Prostate gland (tissue), 2 donors: Measurements from ENCODE around the gene MCEE. TPM values are rescaled to one million over a fixed set of nuclear protein-coding genes. Genes with fewer than 3 reads are reported as not detected.

Source experiments
- DNase-seq: peaks from one replicate; pipeline ENCODE4 v3.0.0-alpha.2; 2019; ENCODE audit warnings: low spot score
- H3K27ac ChIP-seq, 2 donors: fragments of 200-600 bp; sonication (generic); 2 replicates each; pipeline ENCODE4 v1.5.1; 2017 to 2019
- H3K27me3 ChIP-seq: fragments of 200-600 bp; sonication (generic); replicated peaks from 2 replicates; pipeline ENCODE4 v1.5.1; 2019; ENCODE audit not compliant: insufficient read depth
- H3K36me3 ChIP-seq, 2 donors: fragments of 200-600 bp; sonication (generic); 1 replicate in 1 of 2; 2 replicates in 1 of 2; pipeline versions ENCODE4 v1.5.1 to v1.8.1; 2017 to 2019
- H3K4me1 ChIP-seq: fragments of 200-600 bp; sonication (generic); replicated peaks from 2 replicates; pipeline ENCODE4 v1.5.1; 2019
- H3K4me3 ChIP-seq, 2 donors: fragments of 200-600 bp; sonication (generic); 2 replicates each; pipeline ENCODE4 v1.5.1; 2017 to 2019
- H3K9me3 ChIP-seq: fragments of 200-600 bp; sonication (generic); 2 replicates; pipeline ENCODE4 v1.5.1; 2017
- CTCF ChIP-seq, 4 experiments: fragments of 200-600 bp in 2 of 4; fragments of 450-650 bp in 2 of 4; sonication (generic) in 2 of 4; IDR thresholded peaks; 1 replicate in 3 of 4; 2 replicates in 1 of 4; pipeline ENCODE4 v1.5.1; 2016 to 2019; ENCODE audit warnings: antibody characterized with exemption in 4 of 4, mild to moderate bottlenecking in 2 of 4, moderate library complexity in 2 of 4
- POLR2A ChIP-seq: fragments of 450-650 bp; IDR thresholded peaks from one replicate; pipeline ENCODE4 v1.6.1; 2016; ENCODE audit warnings: antibody characterized with exemption, mild to moderate bottlenecking
- POLR2AphosphoS5 ChIP-seq: sonication (generic); formaldehyde crosslinking; IDR thresholded peaks from one replicate; pipeline ENCODE4 v1.6.1; 2017; ENCODE audit warnings: antibody characterized with exemption
- WGBS: methylation state at CpG from one replicate; pipeline ENCODE4 v1.1.5; 2018; 5-methylcytosine and 5-hydroxymethylcytosine counted together
- intact Hi-C: fragments of 100-400 bp; cut with DNase I; formaldehyde crosslinking; loops from one replicate; pipeline ENCODE4 v1.14.2; 2022
- total RNA-seq, 2 donors: library from RNA; depleted of rRNA; stranded (reverse); fragments of >200 nt; gene quantifications; one replicate each; pipeline ENCODE4 v1.1.0, GENCODE V29; 2016

The MCEE gene
- total RNA-seq, 2 donors from 2014 or later = 18.2 to 41.4 TPM

- no peak for DNase-seq
- H3K27me3 ChIP-seq = no peaks in the 10 kb centered on the region
- no peaks in the 10 kb centered on the region for H3K4me1 ChIP-seq
- intact Hi-C loops = loop anchor here (5.0 kb wide), 1 partner anchor 65 kb away; the partner anchor contains the start of genes MCEE and MPHOSPH10
- TF ChIP-seq POLR2AphosphoS5 (no peak), POLR2A (no peak), CTCF (IDR thresholded peaks at IDR 0.05) (no peak)
- no peaks in the 10 kb centered on the region for H3K9me3 ChIP-seq
- H3K27ac ChIP-seq = peak overlapping the region; percentile 89 to 97
- 5% methylated on average over 26 of the region's 26 CpGs for WGBS
- no peaks in the 10 kb centered on the region for H3K36me3 ChIP-seq
- peak overlapping the region; percentile 75 to 77 for H3K4me3 ChIP-seq
Observed at GRCh38 chr2:71067567-71068217, 62.3 kb downstream of the MCEE start.

GRCh38 chr2:71066856-71067255 lies 63.2 kb downstream of the MCEE start:
- Histone ChIP-seq H3K4me3 (no peak overlapping the region), H3K36me3 (no peaks in the 10 kb centered on the region), H3K9me3 (no peaks in the 10 kb centered on the region), H3K4me1 (no peaks in the 10 kb centered on the region), H3K27ac (no peak overlapping the region), H3K27me3 (no peaks in the 10 kb centered on the region)
- no peak for DNase-seq
- WGBS = 75% methylated on average over 3 of the region's 3 CpGs
- intact Hi-C loops = loop anchor here (5.0 kb wide), 1 partner anchor 65 kb away; the partner anchor contains the start of genes MCEE and MPHOSPH10
- TF ChIP-seq CTCF (IDR thresholded peaks at IDR 0.05) (no peak), POLR2AphosphoS5 (no peak), POLR2A (no peak)

GRCh38 chr2:71064754-71065621 lies 65.0 kb downstream of the MCEE start:
- H3K4me3 ChIP-seq = no peak overlapping the region
- no peaks in the 10 kb centered on the region for H3K4me1 ChIP-seq
- intact Hi-C loops = loop anchor here (5.0 kb wide), 1 partner anchor 67 kb away; the partner anchor contains the start of genes MCEE and MPHOSPH10
- H3K36me3 ChIP-seq = no peaks in the 10 kb centered on the region
- no peaks in the 10 kb centered on the region for H3K27me3 ChIP-seq
- H3K9me3 ChIP-seq = no peaks in the 10 kb centered on the region
- no peak overlapping the region for H3K27ac ChIP-seq
- no peak for DNase-seq
- WGBS = 69% methylated on average over 7 of the region's 7 CpGs
- no peak for TF ChIP-seq CTCF (IDR thresholded peaks at IDR 0.05)
- TF ChIP-seq POLR2A = no peak
- no peak for TF ChIP-seq POLR2AphosphoS5

- Histone ChIP-seq H3K9me3 (no peaks in the 10 kb centered on the region), H3K4me1 (no peaks in the 10 kb centered on the region), H3K36me3 (no peaks in the 10 kb centered on the region), H3K27ac (peak overlapping the region in 1 of 2 donors; percentile 5), H3K4me3 (no peak overlapping the region), H3K27me3 (no peaks in the 10 kb centered on the region)
- no peak for TF ChIP-seq CTCF (IDR thresholded peaks at IDR 0.05)
- TF ChIP-seq POLR2A = no peak
- no peak for TF ChIP-seq POLR2AphosphoS5
- WGBS = 27% methylated on average over 9 of the region's 9 CpGs
- intact Hi-C loops = no loop called here
- DNase-seq = no peak
Observed at GRCh38 chr2:71064110-71064611, 65.9 kb downstream of the MCEE start.
